Osteocyte (in vitro differentiated cells): ENCODE results near the gene CCDC50. TPM values are rescaled to one million over a fixed set of nuclear protein-coding genes. Genes with fewer than 3 reads are reported as not detected.

Source experiments
- DNase-seq: peaks from one replicate; pipeline ENCODE4 v3.0.0; 2021; ENCODE audit warnings: mixed read lengths; ENCODE audit not compliant: unreplicated experiment; ENCODE audit errors: extremely low spot score
- H3K27ac Mint-ChIP-seq: one replicate; pipeline ENCODE4 v1.8.0; 2021; ENCODE audit warnings: mild to moderate bottlenecking, mixed read lengths; ENCODE audit not compliant: unreplicated experiment
- H3K27me3 Mint-ChIP-seq: one replicate; pipeline ENCODE4 v1.8.0; 2021; ENCODE audit warnings: mixed read lengths; ENCODE audit not compliant: unreplicated experiment
- H3K36me3 Mint-ChIP-seq: one replicate; pipeline ENCODE4 v1.8.0; 2021; ENCODE audit warnings: mixed read lengths; ENCODE audit not compliant: unreplicated experiment
- H3K4me1 Mint-ChIP-seq: one replicate; pipeline ENCODE4 v1.8.0; 2021; ENCODE audit warnings: mixed read lengths; ENCODE audit not compliant: unreplicated experiment
- H3K4me3 Mint-ChIP-seq: one replicate; pipeline ENCODE4 v1.8.0; 2021; ENCODE audit warnings: mild to moderate bottlenecking, moderate library complexity, mixed read lengths; ENCODE audit not compliant: unreplicated experiment
- H3K9me3 Mint-ChIP-seq: one replicate; pipeline ENCODE4 v1.8.0; 2021; ENCODE audit warnings: mixed read lengths; ENCODE audit not compliant: unreplicated experiment
- total RNA-seq: library from RNA; stranded (reverse); gene quantifications from 2 replicates; pipeline ENCODE4 v1.2.1, GENCODE V29; 2021
- TF ChIP-seq, protein P1 (sequence below): fragments of 200-600 bp; sonication (generic); IDR thresholded peaks from 2 replicates; pipeline ENCODE4 v1.5.0; 2021; ENCODE audit warnings: antibody characterized with exemption, mild to moderate bottlenecking, moderate library complexity

Gene CCDC50
- total RNA-seq, 1 donor from 2014 or later: 86.7 TPM

DNA sequence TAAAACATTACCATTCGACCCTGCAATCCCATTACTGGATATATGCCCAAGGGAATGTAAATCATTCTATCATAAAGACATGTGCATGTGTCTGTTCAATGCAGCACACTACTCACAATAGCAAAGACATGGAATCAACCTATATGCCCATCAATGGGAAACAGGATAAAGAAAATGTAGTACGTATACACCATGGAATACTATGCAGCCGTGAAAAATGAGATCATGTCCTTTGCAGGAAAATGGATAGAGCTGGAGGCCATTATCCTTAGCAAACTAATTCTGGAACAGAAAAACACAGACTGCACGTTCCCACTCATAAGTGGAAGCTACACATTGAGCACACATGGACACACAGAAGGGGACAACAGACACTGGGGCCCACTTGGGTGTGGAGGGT, 111.3 kb downstream of the CCDC50 start:
- Mint-ChIP-seq H3K4me3 (no peak overlapping the region), H3K4me1 (no peaks in the 10 kb centered on the region), H3K27me3 (peaks cover 57% of the 10 kb centered on the region), H3K36me3 (no peaks in the 10 kb centered on the region), H3K27ac (no peak overlapping the region), H3K9me3 (no peaks in the 10 kb centered on the region)
- TF ChIP-seq, protein P1, sequence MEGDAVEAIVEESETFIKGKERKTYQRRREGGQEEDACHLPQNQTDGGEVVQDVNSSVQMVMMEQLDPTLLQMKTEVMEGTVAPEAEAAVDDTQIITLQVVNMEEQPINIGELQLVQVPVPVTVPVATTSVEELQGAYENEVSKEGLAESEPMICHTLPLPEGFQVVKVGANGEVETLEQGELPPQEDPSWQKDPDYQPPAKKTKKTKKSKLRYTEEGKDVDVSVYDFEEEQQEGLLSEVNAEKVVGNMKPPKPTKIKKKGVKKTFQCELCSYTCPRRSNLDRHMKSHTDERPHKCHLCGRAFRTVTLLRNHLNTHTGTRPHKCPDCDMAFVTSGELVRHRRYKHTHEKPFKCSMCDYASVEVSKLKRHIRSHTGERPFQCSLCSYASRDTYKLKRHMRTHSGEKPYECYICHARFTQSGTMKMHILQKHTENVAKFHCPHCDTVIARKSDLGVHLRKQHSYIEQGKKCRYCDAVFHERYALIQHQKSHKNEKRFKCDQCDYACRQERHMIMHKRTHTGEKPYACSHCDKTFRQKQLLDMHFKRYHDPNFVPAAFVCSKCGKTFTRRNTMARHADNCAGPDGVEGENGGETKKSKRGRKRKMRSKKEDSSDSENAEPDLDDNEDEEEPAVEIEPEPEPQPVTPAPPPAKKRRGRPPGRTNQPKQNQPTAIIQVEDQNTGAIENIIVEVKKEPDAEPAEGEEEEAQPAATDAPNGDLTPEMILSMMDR: no peak
- no peak for DNase-seq

GRCh38 chr3:191441687-191442086, 112.5 kb downstream of the CCDC50 start:
- H3K9me3 Mint-ChIP-seq: no peaks in the 10 kb centered on the region
- DNase-seq: no peak
- H3K4me3 Mint-ChIP-seq: no peak overlapping the region
- no peak overlapping the region for H3K27ac Mint-ChIP-seq
- H3K36me3 Mint-ChIP-seq: no peaks in the 10 kb centered on the region
- H3K4me1 Mint-ChIP-seq: no peaks in the 10 kb centered on the region
- TF ChIP-seq, protein P1: no peak
- H3K27me3 Mint-ChIP-seq: peaks cover 49% of the 10 kb centered on the region

DNA sequence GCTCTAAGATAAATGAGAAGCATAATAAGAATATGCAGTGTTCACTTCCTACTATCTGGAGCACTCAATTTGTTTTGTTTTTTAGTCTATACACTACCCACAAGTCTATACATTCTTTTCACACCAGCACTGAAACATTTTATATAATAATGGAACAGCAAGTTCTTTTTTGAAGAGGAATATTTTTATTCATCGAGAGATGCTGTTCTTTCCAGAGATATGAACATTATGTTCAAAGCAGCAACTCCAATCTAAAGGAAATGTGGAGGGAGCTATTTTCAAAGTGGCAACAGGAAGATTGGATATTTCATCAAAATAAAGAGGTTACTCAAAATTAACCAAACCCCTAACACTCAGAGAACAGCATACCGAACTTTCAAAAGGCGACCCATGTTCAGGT, 115.4 kb downstream of the CCDC50 start:
- DNase-seq: no peak

More for the DNA sequence above, 115.4 kb downstream of the CCDC50 start:
- Mint-ChIP-seq H3K27ac (no peak overlapping the region), H3K4me3 (no peak overlapping the region), H3K9me3 (peaks cover 5% of the 10 kb centered on the region), H3K4me1 (no peaks in the 10 kb centered on the region), H3K36me3 (no peaks in the 10 kb centered on the region), H3K27me3 (peaks cover 44% of the 10 kb centered on the region)
- TF ChIP-seq, protein P1: no peak

Other genes with a start within 250 kb of the CCDC50 start
- gene OSTN, start 130.2 kb upstream of the CCDC50 start, total RNA-seq: not detected in 2 replicates
- gene UTS2B, start 1.1 kb downstream of the CCDC50 start, total RNA-seq: 0.55 and 0.75 TPM in 2 replicates
- gene PYDC2, start 131.8 kb downstream of the CCDC50 start, total RNA-seq: not detected in 2 replicates